ENCODE measurements around the gene SCRG1.

DNA sequence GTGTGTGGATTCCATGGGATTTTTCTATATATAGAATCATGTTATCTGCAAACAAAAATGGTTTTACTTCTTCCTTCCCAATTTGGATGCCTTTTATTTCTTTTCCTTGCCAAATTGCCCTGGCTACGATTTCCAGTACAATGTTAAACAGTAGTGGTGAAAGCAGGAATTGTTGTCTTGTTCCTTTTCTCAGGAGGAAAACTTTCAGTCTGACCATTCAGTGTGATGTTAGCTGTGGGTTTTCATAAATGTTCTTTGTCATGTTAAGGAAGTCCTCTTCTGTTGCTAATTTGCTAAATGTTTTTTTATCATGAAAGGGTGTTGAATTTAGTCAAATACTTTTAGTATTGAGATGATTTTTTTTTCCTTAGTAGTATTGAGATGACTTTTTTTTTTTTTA is 17.3 kb downstream of the SCRG1 start:
- TF ChIP-seq, protein P1, sequence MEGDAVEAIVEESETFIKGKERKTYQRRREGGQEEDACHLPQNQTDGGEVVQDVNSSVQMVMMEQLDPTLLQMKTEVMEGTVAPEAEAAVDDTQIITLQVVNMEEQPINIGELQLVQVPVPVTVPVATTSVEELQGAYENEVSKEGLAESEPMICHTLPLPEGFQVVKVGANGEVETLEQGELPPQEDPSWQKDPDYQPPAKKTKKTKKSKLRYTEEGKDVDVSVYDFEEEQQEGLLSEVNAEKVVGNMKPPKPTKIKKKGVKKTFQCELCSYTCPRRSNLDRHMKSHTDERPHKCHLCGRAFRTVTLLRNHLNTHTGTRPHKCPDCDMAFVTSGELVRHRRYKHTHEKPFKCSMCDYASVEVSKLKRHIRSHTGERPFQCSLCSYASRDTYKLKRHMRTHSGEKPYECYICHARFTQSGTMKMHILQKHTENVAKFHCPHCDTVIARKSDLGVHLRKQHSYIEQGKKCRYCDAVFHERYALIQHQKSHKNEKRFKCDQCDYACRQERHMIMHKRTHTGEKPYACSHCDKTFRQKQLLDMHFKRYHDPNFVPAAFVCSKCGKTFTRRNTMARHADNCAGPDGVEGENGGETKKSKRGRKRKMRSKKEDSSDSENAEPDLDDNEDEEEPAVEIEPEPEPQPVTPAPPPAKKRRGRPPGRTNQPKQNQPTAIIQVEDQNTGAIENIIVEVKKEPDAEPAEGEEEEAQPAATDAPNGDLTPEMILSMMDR (IDR thresholded peaks at IDR 0.05), result no peak
- TF ChIP-seq POLR2A (IDR thresholded peaks at IDR 0.05), result no peak
